Measurements from ENCODE around the gene SERPINI2. TPM values are rescaled to one million over a fixed set of nuclear protein-coding genes. Genes with fewer than 3 reads are reported as not detected.

The SERPINI2 gene
- total and polyA plus RNA-seq, 2 of the 8 experiments (the other 6 are each of a cell fraction or from before 2014, with no cell fraction given) = 0.26 TPM; not detected in 1

DNA sequence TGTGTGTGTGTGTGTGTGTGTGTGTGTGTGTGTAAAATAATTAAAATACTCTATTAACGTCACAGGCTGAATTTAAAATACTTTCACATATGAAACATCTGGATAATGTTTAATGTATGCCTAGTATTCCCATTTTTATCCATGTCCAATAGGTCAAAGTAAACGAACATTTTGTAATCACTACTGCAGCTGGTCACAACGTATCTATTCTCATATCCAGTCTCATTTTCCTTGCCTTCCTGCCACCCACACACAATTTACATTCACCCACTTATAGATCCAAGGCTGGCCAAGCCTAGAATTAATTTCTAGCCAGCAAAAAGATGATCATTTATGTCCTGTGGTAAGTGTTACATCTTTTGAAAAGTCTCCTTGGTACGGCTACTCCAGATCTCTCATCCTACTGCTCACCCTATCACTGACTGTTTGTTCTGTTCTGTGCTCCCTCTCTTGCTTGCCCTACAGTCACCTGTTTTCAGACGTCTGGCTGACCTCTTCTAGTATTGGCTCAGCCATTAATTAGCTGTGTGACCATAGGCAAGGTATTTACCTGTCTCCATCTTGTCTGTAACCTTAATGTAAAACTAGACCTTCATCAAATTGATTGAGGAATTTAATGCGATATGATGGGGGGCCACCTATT is 17.6 kb downstream of the SERPINI2 start:
- no peak overlapping the region for H2BK120ac ChIP-seq (replicated peaks; ENCODE audit: low read depth, low read length)
- H3K4ac ChIP-seq (replicated peaks; ENCODE audit: insufficient read length, low read depth, low read length) = no peak overlapping the region
- no peak overlapping the region for H3K9ac ChIP-seq (replicated peaks in 1 of 4; ENCODE audit: extremely low read depth in 1 of 4, low read depth in 3 of 4, low read length in 3 of 4)
- H4K8ac ChIP-seq (ENCODE audit: extremely low read depth, insufficient read depth, low read length) = no peak overlapping the region
- H3K18ac ChIP-seq (ENCODE audit: extremely low read depth, low read length) = no peak overlapping the region
- H3K36me3 ChIP-seq (ENCODE audit: control insufficient read depth in 2 of 4, insufficient read depth in 4 of 4, low read length in 3 of 4) = no peaks in the 10 kb centered on the region
- H3K14ac ChIP-seq (ENCODE audit: insufficient read length) = no peak overlapping the region
- DNase-seq (ENCODE audit: low read depth in 1 of 2, low spot score in 2 of 2) (no peak), FAIRE-seq (no peak)
- H3K23me2 ChIP-seq (ENCODE audit: low read depth, low read length) = no peaks in the 10 kb centered on the region
- H4K20me1 ChIP-seq (replicated peaks in 1 of 2; ENCODE audit: control insufficient read depth in 1 of 2, insufficient read depth in 2 of 2, low read length in 2 of 2) = no peaks in the 10 kb centered on the region
- peak overlapping the region; percentile 34 for H4K5ac ChIP-seq (ENCODE audit: insufficient read length, low read depth, low read length)
- no peak overlapping the region for H2BK15ac ChIP-seq (ENCODE audit: low read length)
- H2BK12ac ChIP-seq (ENCODE audit: low read depth, low read length) = no peak overlapping the region
- H3K56ac ChIP-seq (replicated peaks; ENCODE audit: insufficient read length, low read depth, low read length) = no peak overlapping the region
- H3K27ac ChIP-seq (ENCODE audit: low read depth, low read length) = no peak overlapping the region
- H3K9me3 ChIP-seq (ENCODE audit: insufficient read depth in 2 of 2, low read depth in 1 of 2, low read length in 1 of 2) = peaks cover 0 to 2% of the 10 kb centered on the region in 2 experiments; a peak in 1 of 4 replicates
- no peaks in the 10 kb centered on the region for H3K79me1 ChIP-seq (ENCODE audit: low read depth, low read length)
- H3K4me1 ChIP-seq (replicated peaks in 1 of 4; ENCODE audit: control insufficient read depth in 3 of 4, insufficient read depth in 4 of 4, low read length in 3 of 4) = peaks cover 0 to 17% (median 1%) of the 10 kb centered on the region in 4 experiments; a peak in 3 of 7 replicates
- H3K79me2 ChIP-seq (ENCODE audit: control insufficient read depth in 1 of 2, insufficient read depth in 2 of 2, low read length in 2 of 2) = no peaks in the 10 kb centered on the region
- peak overlapping the region; percentile 34 for H4K91ac ChIP-seq (replicated peaks; ENCODE audit: insufficient read length, low read length)
- no peak overlapping the region for H2AFZ ChIP-seq (ENCODE audit: low read length)
- H3K4me3 ChIP-seq (ENCODE audit: extremely low read depth in 1 of 4, insufficient read depth in 2 of 4, low read depth in 3 of 4, low read length in 4 of 4) = no peak overlapping the region
- no peaks in the 10 kb centered on the region for H3K27me3 ChIP-seq (replicated peaks in 1 of 4; ENCODE audit: control insufficient read depth in 3 of 4, extremely low read depth in 1 of 4, insufficient read depth in 3 of 4, low read length in 3 of 4)
- no peak overlapping the region for H2AK5ac ChIP-seq (ENCODE audit: low read depth, low read length)
- no peak overlapping the region for H3K23ac ChIP-seq (ENCODE audit: insufficient read length)
- H2BK5ac ChIP-seq (ENCODE audit: low read depth, low read length) = no peak overlapping the region
- H2BK20ac ChIP-seq (ENCODE audit: low read length) = no peak overlapping the region
- CTCF ChIA-PET (ENCODE audit: partially characterized antibody) = no interaction called here
- WGBS, 2 experiments (ENCODE audit: extremely low coverage in 1 of 2, insufficient coverage in 1 of 2, insufficient read length in 1 of 2, insufficient replicate concordance in 2 of 2, low coverage in 1 of 2, low lambda C conversion rate in 2 of 2, missing lambda C conversion rate in 1 of 2) = 86% methylated on average over 6 of the region's 6 CpGs; no CpG with 5 or more reads in 1 of the 2 experiments
- POLR2A ChIA-PET (ENCODE audit: partially characterized antibody) = no interaction called here
- H3K4me2 ChIP-seq (ENCODE audit: insufficient read depth in 1 of 2, low read depth in 2 of 2, low read length in 2 of 2) = no peak overlapping the region
- no peak for TF ChIP-seq KDM1A (IDR thresholded peaks at IDR 0.05; ENCODE audit: borderline replicate concordance, low read length)
- TF ChIP-seq PHF8 (conservative IDR thresholded peaks at IDR 0.05; ENCODE audit: low read depth, low read length) = no peak
- TF ChIP-seq BRCA1 (IDR thresholded peaks at IDR 0.05; ENCODE audit: low read depth, low read length) = no peak
- TF ChIP-seq YY1 (IDR thresholded peaks at IDR 0.05; ENCODE audit: low read depth, low read length) = no peak
- no peak for TF ChIP-seq SIN3A (conservative IDR thresholded peaks at IDR 0.05 in 1 of 2, IDR thresholded peaks at IDR 0.05 in 1 of 2; ENCODE audit: low read depth in 1 of 2, low read length in 2 of 2)
- TF ChIP-seq TBP (IDR thresholded peaks at IDR 0.05; ENCODE audit: low read depth, low read length) = no peak
- TF ChIP-seq EZH2 (IDR thresholded peaks at IDR 0.05; ENCODE audit: low read depth, low read length, severe bottlenecking) = no peak
- TF ChIP-seq CTBP2 (IDR thresholded peaks at IDR 0.05; ENCODE audit: borderline replicate concordance, insufficient read depth, insufficient read length, low read length) = no peak
- no peak for TF ChIP-seq SP4 (IDR thresholded peaks at IDR 0.05; ENCODE audit: low read length)
- TF ChIP-seq SIRT6 (IDR thresholded peaks at IDR 0.05; ENCODE audit: low read length) = no peak
- TF ChIP-seq, protein P1, sequence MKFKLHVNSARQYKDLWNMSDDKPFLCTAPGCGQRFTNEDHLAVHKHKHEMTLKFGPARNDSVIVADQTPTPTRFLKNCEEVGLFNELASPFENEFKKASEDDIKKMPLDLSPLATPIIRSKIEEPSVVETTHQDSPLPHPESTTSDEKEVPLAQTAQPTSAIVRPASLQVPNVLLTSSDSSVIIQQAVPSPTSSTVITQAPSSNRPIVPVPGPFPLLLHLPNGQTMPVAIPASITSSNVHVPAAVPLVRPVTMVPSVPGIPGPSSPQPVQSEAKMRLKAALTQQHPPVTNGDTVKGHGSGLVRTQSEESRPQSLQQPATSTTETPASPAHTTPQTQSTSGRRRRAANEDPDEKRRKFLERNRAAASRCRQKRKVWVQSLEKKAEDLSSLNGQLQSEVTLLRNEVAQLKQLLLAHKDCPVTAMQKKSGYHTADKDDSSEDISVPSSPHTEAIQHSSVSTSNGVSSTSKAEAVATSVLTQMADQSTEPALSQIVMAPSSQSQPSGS (IDR thresholded peaks at IDR 0.05; ENCODE audit: low read length) = no peak
- TF ChIP-seq CHD2 (IDR thresholded peaks at IDR 0.05; ENCODE audit: low read length) = no peak

All from H1 (cell line).